Occipital lobe (tissue), 2 donors: ENCODE measurements around the gene ACOX3. TPM values are rescaled to one million over a fixed set of nuclear protein-coding genes. Genes with fewer than 3 reads are reported as not detected.
"Not testable (repeated sequence)": the region's sequence is repeated elsewhere in the genome, so short reads cannot be mapped to it uniquely, and the experiment has no call there.

Source experiments
- DNase-seq: peaks from one replicate; lab custom pipeline; 2025; lab: John Stamatoyannopoulos, UW
- total RNA-seq: library from RNA; depleted of rRNA; stranded (reverse); fragments of >200 nt; gene quantifications from one replicate; pipeline ENCODE4 v1.2.3, GENCODE V29; 2014

Gene ACOX3
- total RNA-seq = 34.9 TPM

DNA sequence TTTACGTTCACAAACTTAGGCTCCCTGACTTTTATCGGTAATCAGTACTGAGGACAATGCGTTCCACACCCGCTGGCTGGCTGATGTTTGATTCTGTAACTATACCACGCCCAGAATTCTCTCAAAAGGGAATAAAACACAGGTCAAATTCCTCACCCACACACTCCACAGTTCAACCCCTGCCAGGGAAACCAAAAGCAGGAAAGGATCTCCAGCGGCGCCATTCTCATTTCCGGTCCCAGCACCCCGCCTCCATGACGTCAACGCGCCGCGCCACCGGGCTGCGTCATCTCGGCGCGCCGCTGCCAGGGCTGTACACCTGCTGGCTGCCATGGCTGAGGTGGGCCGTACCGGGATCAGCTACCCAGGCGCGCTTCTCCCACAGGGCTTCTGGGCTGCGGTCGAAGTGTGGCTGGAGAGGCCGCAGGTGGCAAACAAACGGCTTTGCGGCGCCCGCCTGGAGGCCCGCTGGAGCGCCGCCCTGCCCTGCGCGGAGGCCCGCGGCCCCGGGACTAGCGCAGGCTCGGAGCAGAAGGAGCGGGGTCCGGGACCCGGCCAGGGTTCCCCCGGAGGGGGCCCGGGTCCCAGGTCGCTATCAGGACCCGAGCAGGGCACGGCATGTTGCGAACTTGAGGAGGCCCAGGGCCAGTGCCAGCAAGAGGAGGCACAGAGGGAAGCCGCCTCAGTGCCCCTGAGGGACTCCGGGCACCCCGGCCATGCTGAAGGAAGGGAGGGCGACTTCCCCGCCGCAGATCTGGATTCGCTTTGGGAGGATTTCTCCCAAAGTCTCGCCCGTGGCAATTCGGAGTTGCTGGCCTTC is at the start of gene ACOX3, which contains the start of gene TRMT44:
ACOX3 (minus strand) TSS at position 232 of the 820 bp plus-strand sequence. CDS start 24,202 bp downstream, outside the sequence.
TRMT44 (plus strand) TSS at position 286 of the 820 bp plus-strand sequence; CDS start at position 332, 46 bp downstream.
- DNase-seq = peak; percentile 85

DNA sequence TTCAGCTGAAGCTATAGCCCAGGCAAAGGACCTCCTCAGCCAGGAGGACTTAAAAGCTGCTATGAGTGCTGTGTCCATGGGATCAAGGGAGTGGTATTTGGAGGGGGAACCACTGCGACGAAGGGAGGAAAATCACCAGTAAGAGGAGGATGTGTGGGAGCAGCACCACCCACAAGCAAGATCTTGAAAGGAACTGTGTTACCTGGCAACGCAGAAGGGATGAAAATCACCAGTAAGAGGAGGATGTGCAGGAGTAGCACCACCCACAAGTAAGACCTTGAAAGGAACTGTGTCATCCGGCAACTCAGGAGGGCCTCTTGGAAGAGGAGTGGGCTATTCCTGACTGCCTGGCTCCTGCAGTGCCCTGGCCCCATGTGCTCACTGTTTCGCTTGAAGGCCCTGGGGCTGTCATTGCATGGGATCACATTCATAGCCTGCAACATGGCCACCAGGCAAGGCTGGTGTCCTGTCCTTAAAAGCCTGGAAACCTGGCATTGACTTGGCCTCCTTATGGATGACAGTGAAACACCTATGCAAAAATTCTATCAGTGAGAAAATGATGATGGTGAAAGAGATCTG is 48.4 kb upstream of the ACOX3 start:
- DNase-seq = no peak

DNA sequence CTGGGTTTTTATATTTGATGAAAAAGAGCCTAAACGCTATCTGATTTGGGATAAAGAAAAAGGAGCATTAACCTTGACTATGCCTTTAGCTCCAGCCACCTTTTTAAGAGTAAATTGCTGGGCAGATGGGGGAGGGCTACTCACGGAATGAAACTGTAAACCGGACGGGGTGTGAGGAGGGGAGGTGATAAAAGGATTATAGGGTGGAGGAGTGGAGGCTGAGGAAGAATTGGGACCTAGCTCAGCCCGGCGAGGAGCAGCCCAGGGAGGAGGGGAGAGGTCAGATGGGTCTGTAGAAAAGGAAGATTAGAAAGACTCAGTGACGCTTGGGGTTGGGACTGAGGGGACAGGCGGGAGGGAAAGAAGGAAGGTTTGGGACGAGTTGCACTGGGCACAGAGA is 46.1 kb upstream of the ACOX3 start:
- DNase-seq = not testable (repeated sequence)

DNA sequence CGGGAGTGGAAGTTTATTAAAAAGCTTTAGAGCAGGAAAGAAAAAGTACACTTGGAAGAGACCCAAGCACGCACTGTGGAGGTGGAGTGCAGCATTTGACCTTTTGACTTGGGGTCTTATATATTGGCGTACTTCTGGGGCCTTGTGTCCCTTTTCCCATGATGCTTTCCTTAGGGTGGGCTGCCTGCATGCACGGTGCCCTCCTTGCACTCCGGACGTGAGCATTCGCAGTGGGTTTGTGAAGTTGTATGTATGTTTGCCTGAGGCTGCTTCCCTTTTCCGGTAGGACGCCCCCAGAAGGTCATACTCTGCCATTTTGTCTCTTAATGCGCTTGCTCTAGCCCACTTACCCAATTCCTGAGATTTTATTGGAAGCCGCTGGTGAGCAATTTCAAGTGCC is 39.7 kb upstream of the ACOX3 start:
- DNase-seq = no peak

DNA sequence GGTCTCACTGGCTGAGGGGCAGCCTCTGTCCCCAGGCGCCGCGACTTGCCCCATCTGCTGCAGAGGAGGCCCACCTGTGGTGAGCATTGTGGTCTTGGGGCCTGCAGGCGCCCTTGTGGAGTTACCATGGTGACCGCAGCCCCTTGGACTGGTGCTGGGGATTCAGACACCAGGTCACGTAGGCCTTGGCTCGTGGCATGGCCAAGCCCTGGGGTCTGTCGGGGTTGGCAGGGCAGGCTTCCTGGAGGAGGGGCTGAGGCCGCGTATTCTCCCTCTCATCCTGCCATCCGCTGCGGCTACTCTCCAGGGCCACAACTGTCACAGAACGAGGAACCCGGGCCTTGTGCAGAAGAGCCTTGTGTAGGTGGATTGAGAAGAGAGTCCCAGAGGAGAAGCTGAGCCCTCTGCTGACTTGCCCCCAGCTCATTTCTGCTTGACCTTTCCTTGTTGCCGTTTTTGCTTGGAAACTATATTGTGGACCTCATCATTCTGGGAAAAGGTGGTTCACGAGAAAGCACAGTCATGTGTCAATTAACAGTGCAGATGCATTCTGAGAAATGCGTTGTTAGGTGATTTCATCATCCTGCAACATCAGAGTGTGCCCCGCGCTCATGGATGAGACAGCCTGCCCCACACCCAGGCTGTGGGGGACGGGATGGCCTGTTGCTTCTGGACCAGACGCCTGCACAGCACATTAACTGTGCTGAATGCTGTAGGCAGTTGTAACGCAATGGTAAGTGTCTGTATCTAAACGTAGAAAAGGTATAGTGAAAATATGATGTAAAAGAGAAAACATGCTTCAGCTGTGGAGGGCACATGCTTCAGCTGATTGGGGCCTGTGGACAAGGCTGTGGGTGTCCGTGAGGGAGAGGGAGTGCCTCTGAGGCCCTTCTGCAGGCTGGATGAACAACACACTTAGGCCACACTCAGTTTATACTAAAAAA is 38.5 kb upstream of the ACOX3 start:
- no peak for DNase-seq

DNA sequence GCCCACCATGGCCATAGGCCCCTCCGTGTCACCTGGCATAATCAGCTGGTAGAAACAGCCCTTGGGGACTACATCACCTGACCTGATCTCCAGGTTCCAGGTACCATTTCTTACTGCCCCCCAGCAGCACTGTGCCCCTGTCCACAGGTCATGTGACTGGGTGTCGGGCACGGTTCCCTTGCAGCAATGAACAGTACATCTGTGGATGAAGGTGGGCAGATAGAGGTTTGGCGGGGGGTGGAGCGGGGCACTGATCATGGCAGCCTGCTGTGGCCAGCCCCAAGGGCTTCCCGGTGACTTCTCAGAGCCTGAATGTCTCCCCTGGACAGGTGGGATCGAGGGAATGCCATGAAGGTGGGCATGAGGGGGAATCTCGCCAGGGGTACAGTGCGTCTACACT is 37.8 kb upstream of the ACOX3 start:
- no peak for DNase-seq

DNA sequence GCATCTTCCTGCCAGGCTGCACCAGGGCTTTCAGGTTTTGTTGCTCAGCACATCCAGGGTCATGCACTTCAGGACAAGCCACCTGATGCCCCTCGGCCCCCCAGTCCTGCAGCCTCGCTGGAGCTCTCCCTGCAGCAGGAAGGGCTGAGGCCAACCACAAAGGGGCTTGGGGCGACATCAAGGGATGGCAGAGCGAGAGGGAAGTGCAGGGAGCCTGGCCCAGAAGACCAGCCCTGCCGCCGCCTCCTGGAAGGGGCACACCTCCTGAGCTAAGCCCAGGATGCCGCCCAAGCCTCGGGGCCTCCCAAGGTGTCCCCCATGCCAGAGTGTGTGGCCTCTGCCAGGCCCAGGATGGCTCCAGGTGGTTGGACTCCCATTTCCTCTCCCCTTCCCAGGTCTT is 37.2 kb upstream of the ACOX3 start:
- DNase-seq = no peak

DNA sequence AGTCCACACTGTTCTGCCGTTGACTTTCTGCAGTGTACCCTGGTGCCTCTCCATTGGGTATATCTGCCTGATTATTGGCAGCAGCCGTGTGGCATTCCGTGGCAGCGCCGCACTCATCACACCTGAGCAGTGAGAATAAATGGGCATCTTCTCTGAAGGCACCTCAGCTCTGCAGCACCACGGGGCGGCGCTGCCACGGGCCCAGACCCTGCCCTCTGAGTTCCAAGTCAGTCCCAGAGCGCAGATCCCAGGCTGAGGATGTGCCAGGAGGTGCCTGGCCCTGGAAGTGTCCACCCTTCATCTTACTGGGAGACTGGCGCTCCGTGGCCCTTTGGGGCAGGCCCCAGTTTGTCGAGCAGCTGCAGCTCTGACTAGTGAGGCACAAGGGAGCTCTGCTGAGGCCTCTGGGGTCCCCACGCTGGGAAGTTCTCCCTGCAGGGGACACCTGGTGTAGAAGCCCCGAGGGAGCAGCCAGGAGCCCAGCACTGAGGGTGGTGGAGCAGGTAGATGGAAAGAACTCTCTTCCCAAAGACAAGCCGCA is 36.6 kb upstream of the ACOX3 start:
- no peak for DNase-seq

DNA sequence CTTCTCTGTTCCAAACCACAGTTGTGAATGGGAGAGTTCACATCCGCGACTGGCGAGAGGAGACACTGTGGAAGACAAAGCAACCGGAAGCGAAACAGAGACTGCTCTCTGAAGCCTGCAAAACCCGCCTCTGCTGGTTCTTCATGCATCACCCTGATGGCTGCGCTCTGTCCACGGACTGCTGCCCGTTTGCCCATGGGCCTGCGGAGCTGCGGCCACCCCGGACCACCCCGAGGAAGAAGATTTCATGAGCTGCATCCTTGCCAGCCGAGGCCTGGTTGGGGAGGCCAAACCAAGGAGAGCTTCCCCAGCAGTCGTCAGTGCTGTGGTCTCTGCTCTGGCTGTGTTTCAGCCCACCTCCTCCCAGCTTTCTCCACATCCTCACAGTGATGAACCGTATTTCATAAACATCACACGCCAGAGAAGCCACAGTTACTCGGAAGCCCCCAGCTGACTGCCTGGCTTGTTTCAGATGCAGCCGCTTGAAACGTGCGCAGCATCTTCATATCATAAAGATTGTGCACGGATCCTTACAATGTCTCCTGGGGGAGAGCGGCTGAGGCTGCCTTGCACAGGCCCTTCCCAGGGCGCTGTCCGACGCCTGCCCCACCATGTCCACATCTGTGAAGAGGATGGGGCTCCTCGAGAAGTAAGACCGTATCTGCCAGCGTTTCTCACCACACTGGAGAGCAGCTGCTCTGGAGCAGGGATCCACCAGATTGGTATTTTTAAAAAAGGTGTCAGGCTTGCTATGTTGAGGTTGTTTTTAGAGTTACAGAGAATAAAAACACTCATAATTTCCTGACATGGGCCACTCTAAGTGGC is 35.4 kb upstream of the ACOX3 start:
- DNase-seq = no peak

DNA sequence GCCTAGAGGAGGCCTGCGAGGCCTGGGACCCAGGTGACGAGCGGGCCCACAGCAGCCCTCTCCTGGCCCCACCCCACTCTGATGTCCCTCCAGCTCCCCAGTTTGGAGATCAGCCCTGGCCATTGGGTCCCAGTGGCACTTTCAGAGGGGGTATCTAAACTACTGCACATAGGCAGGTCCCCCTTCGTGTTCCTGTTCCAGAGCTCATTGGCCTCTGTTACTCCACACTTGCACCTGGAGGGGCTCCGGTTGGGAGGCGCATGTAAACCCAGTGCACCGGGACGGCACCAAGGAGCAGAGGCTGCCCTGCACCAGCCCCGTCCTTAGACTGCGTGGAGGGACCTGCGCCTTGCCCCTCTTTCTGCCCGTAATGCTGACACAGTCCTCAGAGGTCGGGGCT is 34.3 kb upstream of the ACOX3 start:
- no peak for DNase-seq

DNA sequence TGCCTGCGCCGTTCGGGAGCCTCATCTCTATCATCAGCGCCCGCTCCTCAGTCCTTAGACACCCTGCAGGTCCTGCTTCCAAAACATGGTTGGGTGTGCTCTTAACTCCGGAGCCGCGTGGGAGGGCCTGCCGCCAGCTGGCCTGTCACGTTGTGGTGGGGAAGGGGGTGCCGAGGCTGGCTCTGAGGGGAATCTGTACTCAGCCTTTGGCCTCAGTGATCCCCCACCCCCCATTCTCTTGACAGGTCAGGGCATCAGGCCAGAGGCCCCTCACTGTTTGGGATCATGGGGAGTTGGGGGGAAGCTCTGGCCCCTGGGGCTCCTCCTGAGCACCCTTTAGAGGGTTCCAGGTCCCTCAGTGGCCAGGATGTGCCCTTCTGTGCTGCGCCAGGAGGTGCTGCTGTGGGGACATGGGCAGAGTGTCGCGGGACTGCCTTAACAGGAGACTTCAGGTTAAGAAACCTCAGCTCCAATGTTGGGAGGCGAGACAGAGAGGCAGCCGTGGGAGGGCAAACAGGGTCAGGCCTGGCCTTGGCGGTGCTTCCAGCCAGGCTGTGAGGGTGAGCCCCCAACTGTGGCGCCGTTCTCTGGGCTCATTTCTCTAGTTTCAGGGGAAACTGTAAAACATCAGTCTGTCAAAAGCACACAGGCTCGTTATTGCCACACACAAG is 33.5 kb upstream of the ACOX3 start:
- no peak for DNase-seq

DNA sequence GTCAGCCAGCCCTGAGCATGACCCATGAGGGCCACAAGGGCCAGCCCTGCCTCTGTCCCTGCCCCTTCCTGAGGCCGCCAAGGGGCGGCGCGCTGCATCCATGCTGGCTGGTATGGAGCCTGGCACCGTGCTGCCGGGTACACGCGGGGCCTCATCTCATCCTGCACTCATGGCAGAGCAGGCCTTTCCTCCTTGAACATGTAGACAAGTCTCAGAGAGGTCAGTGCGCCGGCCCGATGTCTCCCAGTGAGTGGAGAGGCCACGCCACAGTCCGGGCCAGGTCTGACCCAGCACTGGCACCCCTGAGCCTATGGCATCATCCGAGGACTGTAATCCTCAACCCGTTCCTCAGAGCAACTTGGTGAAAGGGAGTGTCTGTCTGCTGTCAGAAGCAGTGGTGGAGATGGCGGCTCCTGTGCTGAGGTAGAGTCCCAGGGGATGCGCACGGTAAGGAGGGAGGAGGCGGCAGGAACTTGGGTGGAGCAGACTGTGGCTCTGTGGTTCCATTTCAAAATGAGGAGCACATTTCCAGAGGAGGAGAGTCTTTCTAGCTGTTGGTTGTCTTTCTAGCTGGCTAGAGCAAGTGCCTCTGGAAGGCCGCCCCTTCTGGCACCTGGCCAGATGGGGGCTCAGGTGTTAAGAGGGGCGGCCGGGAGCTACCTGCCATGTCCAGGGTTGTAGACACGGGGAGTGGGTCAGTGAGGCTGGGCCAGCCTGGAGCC is 32.8 kb upstream of the ACOX3 start:
- no peak for DNase-seq

DNA sequence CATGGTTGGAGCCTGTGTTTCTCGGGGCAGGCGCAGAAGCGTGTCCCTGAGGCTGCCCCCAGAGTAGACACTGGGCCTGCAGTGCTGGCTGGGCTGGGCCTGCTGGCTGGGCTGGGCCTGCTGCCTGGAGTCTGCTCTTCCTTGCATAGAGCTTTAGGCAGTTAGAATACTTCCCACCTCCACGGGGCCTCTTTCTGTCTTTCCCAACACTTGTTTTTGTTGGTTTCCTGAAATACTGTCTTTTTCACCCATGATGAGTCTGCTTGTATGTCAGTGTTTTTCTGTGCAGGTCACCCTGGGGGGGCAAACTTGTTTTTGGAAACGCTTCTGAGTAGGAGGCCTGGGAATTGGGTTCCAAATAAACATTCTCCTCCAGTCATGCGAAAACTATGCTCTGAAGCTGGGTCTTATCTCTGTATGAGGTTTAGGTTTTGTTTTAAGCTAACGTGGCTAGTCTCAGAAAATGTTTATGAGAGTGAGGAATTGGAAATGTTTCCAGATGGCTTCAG is 32.2 kb upstream of the ACOX3 start:
- no peak for DNase-seq

DNA sequence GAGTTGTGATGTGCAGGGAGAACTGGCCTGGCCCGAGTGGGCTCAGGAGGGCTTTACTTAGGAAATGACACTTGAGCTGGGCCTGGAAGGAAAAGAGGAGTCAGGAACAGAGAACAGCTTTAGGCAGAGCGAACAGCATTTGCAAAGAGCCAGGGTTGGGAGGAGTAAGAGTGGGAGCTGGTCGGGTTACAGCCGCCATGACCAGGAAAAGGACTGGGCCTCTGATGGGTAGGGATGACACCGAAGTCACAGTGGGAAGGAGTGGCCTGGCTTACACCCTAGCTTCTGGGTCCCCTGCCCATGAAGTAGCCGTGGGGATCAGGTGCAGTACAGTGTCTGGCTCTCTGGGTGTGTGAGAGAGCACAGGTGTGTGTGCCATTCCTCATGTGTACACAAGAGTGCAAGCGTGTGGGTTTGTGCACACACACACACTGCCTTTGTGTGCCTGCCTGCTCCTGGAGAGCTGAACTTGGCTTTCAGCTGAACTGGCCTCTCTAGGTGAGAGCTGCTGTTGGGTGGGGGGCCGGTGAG is 31.7 kb upstream of the ACOX3 start:
- DNase-seq = no peak

DNA sequence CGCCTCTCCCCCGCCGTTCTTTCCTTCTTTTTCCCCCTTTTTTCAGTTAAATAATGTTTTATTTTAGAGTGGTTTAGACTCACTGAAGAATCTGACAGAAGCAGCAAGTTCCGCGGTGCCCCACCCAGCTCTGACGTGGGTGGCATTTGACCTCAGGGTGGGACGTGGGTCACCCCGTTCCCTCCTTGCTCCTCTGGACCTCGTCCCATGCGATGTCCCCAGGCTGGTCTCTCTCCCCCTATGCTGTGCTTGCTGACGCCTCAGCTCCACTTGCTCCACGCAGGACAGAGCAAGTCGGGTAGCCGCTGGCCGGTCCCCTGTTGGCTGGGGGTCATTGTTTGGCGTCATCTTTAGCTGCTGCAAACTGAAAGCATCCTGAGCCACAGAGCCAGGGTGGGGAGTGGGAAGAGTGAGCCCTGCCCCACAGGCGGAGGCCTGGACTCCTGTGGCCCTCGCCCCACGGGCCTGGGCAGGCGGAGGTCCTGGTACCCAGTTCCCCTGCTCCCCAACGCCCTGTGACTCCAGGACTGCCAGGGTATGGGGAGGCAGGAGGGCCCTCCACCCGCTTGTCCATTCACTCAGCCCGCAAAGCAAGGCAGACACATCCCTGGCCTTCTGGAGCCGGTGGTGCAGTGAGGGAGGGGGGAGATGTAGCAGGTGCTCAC is 30.8 kb upstream of the ACOX3 start:
- DNase-seq = no peak

DNA sequence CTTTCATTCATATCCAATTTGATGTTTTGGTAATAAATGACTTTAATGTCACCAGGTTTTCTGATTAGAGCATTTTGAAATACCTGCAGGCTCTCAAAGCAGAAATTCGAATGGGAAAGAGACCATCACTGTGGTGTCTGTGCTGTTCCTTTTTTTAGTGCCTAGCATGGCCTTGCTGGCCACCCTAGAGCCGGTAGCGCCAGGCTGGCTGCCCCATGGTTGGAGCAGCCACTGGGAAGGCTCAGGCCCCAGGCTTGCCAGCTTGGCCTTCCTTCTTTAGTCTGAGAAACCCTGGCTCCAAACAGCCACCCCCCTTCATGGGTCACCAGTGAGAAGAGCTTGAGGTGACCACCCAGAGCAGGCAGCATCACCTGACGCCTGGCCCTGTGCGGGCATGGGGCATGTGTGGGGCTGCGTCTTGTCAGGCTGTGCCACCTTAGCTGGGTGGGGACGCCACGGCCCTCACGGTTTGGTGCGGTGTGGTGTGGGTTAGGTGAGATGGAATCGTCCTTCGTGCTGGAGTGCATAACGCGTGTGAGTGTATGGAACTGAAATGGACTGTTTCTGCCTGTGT is 30.0 kb upstream of the ACOX3 start:
- no peak for DNase-seq

DNA sequence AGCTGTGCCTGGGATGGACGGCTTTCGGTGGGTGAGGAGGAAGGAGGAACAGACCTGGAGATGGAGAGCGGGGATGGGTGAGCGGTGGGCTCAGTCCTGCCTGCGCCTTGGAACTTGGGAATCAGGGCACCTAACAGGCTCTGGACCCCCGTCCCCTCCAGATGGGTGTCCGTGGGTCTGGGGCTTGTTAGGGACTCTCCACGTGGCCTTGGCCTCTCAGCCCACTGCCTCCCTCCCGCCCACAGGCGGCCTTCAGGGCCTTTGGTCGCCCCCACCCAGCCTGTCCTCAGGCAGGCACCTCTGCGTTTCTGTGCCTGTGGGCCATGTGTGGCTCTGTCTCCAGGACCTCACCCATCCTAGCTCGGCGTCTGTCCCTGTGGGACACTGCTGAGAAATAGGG is 29.0 kb upstream of the ACOX3 start:
- DNase-seq = no peak
